Parathyroid adenoma (tissue), 2 donors: Measurements from ENCODE around the gene ARL5B.

ENCODE experiments used
- H2AFZ ChIP-seq: fragments of 300-600 bp; sonication (generic); one replicate; pipeline ENCODE4 v1.7.0; 2017; ENCODE audit warnings: antibody characterized with exemption, mild to moderate bottlenecking
- H3K27ac ChIP-seq: fragments of 300-600 bp; sonication (generic); one replicate; pipeline ENCODE4 v1.7.0; 2017
- H3K27me3 ChIP-seq: fragments of 300-600 bp; sonication (generic); one replicate; pipeline ENCODE4 v1.7.0; 2017; ENCODE audit warnings: low read length; ENCODE audit not compliant: control insufficient read depth, insufficient read depth
- H3K36me3 ChIP-seq: fragments of 300-600 bp; sonication (generic); one replicate; pipeline ENCODE4 v1.7.0; 2017; ENCODE audit warnings: low read length; ENCODE audit not compliant: control insufficient read depth, insufficient read depth
- H3K4me1 ChIP-seq: fragments of 300-600 bp; sonication (generic); one replicate; pipeline ENCODE4 v1.7.0; 2017; ENCODE audit warnings: control low read depth
- H3K4me2 ChIP-seq: fragments of 300-600 bp; sonication (generic); one replicate; pipeline ENCODE4 v1.7.0; 2017; ENCODE audit warnings: low read length
- H3K4me3 ChIP-seq: fragments of 300-600 bp; sonication (generic); one replicate; pipeline ENCODE4 v1.7.0; 2017; ENCODE audit warnings: low read depth, low read length
- H3K79me2 ChIP-seq: fragments of 300-600 bp; sonication (generic); one replicate; pipeline ENCODE4 v1.7.0; 2017; ENCODE audit warnings: control low read depth
- H3K9ac ChIP-seq: fragments of 300-600 bp; sonication (generic); one replicate; pipeline ENCODE4 v1.7.0; 2017; ENCODE audit warnings: mild to moderate bottlenecking
- H3K9me3 ChIP-seq: fragments of 300-600 bp; sonication (generic); one replicate; pipeline ENCODE4 v1.7.0; 2017; ENCODE audit warnings: low read length; ENCODE audit not compliant: control insufficient read depth
- TF ChIP-seq, protein P1 (sequence below): fragments of 300-600 bp; sonication (generic); IDR thresholded peaks from one replicate; pipeline ENCODE4 v1.7.0; 2017; ENCODE audit warnings: antibody characterized with exemption, mild to moderate bottlenecking
- donor health status: primary hyperparathyroidism.

ARL5B gene

DNA sequence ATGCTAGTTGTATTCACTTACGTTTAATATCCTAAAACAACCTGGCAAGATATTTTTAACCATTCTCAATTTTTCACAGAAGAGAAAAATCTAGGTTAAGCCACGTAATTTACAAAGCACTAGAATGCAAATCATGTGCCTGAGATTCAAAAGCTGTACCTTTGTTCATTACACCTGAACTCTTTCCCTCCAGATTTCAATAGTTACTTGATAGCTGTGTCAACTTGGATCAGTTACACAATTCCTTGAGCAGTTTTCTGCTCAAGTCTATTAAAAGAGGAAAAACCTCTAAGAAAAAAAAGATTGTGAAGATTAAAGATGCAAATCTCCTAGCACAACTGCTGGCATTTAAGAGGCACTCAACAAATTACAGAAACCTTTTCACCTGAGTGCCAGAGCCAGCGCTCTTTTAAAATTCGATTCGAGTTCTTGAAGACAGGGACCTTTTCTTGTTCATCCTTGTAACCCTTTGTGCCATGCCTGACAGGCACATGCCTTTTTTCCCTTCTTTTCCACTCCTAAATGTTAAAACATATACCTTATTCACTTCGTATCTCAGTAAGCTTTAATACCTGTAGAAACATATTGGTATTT lies 8.7 kb upstream of the ARL5B start:
- H2AFZ ChIP-seq: peak overlapping the region; percentile 81
- no peaks in the 10 kb centered on the region for H3K27me3 ChIP-seq
- H3K9me3 ChIP-seq: no peaks in the 10 kb centered on the region
- peaks cover 11% of the 10 kb centered on the region for H3K4me1 ChIP-seq
- peak overlapping the region; percentile 92 for H3K4me3 ChIP-seq
- no peaks in the 10 kb centered on the region for H3K79me2 ChIP-seq
- H3K4me2 ChIP-seq: peak overlapping the region; percentile 95
- no peaks in the 10 kb centered on the region for H3K36me3 ChIP-seq
- TF ChIP-seq, protein P1, sequence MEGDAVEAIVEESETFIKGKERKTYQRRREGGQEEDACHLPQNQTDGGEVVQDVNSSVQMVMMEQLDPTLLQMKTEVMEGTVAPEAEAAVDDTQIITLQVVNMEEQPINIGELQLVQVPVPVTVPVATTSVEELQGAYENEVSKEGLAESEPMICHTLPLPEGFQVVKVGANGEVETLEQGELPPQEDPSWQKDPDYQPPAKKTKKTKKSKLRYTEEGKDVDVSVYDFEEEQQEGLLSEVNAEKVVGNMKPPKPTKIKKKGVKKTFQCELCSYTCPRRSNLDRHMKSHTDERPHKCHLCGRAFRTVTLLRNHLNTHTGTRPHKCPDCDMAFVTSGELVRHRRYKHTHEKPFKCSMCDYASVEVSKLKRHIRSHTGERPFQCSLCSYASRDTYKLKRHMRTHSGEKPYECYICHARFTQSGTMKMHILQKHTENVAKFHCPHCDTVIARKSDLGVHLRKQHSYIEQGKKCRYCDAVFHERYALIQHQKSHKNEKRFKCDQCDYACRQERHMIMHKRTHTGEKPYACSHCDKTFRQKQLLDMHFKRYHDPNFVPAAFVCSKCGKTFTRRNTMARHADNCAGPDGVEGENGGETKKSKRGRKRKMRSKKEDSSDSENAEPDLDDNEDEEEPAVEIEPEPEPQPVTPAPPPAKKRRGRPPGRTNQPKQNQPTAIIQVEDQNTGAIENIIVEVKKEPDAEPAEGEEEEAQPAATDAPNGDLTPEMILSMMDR: no peak
- no peak overlapping the region for H3K9ac ChIP-seq
- H3K27ac ChIP-seq: peak overlapping the region; percentile 85

DNA sequence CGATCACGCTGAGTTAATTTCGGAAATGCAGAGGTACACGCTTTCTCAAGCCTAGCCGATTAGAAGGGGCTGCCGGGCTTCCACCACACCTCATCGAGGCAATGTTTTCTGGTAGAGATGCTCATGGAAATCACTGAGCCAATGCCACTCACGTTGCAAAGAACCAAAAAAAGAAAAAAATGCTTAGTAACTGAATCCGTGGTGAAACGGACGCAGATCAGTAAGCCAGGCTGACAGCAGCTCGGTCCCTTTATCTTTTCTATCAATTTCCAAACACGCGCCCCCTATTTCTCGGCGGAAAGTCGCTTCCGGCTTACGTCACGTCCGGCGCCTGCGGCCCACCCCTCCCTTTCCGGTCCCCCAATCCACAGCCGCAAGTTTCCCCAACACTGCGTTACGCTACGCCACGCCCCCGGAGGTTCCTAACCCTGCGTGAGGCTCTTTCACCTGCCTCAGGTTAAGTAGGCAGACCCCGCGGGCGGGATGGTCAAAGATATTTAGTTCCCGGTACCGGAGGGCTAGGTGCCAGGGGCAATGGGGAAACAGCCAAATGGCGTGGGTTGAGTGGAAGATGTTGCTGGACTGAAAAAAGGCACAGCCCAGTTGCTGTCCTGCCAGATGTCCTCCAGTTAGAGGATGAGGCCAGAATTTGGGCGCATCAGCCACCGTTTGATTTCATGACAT lies 7.8 kb upstream of the ARL5B start, which contains the start of gene NSUN6:
TSS of gene NSUN6 (minus strand) at position 264 of the 684 bp plus-strand sequence. CDS start 384 bp downstream, outside the sequence.
- Histone ChIP-seq H3K36me3 (no peaks in the 10 kb centered on the region), H3K79me2 (no peaks in the 10 kb centered on the region), H3K27me3 (no peaks in the 10 kb centered on the region), H3K4me1 (peaks cover 11% of the 10 kb centered on the region), H3K9me3 (no peaks in the 10 kb centered on the region), H3K9ac (peak within 1 kb of the TSS; percentile 11), H2AFZ (peak within 1 kb of the TSS; percentile 81), H3K4me2 (peak within 1 kb of the TSS; percentile 95), H3K27ac (peak within 1 kb of the TSS; percentile 85), H3K4me3 (peak within 1 kb of the TSS; percentile 92)
- TF ChIP-seq, protein P1: no peak

DNA sequence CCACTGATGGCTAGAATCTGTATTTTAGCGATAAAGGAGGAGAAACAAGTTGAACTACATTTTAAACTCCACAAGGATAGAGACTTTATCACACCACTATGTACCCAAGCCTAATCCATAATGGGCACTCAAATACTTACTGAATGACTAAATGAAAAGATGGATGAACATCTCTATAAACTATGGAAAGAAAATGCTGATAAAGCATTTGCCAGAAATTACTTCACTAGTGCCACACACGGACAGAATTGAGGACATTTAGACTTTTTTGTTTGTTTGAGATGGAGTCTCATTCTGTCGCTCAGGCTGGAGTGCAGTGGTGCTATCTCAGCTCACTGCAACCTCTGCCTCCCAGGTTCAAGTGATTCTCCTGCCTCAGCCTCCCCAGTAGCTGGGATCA lies 6.1 kb upstream of the ARL5B start:
- Histone ChIP-seq H3K27me3 (no peaks in the 10 kb centered on the region), H3K4me2 (no peak overlapping the region), H3K79me2 (no peaks in the 10 kb centered on the region), H2AFZ (no peak overlapping the region), H3K27ac (no peak overlapping the region), H3K9me3 (no peaks in the 10 kb centered on the region), H3K9ac (no peak overlapping the region), H3K4me1 (peaks cover 11% of the 10 kb centered on the region), H3K4me3 (no peak overlapping the region), H3K36me3 (no peaks in the 10 kb centered on the region)
- TF ChIP-seq, protein P1: no peak

DNA sequence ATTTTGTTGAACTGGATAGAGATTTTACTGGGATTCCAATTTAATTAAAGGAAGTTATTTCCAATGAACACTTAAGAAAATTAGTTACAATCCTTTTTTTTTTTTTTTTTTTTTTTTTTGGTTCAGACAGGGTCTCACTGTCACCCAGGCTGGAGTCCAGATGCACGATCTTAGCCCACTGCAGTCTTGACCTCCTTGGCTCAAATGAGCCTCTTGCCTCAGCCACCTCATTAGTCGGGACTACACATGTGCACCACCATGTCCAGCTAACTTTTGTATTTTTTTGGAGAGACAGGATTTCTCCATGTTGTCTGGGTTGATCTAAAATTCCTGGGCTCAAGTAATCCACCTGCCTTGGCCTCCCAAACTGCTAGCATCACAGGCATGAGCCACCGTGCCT lies 2.5 kb upstream of the ARL5B start:
- H3K4me3 ChIP-seq: no peak overlapping the region
- no peak overlapping the region for H3K27ac ChIP-seq
- TF ChIP-seq, protein P1: no peak
- peaks cover 13% of the 10 kb centered on the region for H3K79me2 ChIP-seq
- no peaks in the 10 kb centered on the region for H3K36me3 ChIP-seq
- H3K27me3 ChIP-seq: no peaks in the 10 kb centered on the region
- no peak overlapping the region for H3K9ac ChIP-seq
- no peak overlapping the region for H3K4me2 ChIP-seq
- no peak overlapping the region for H2AFZ ChIP-seq
- no peaks in the 10 kb centered on the region for H3K9me3 ChIP-seq
- peaks cover 5% of the 10 kb centered on the region for H3K4me1 ChIP-seq
